Measurements from ENCODE around the gene MGAT5.
A peak's percentile ranks its signal among the peaks of the same experiment; 100 is the strongest.

Gene MGAT5

GRCh38 chr2:134231301-134231964 is 22.4 kb upstream of the MGAT5 start:
- DNase-seq (ENCODE audit: low read depth), result no peak

GRCh38 chr2:134231965-134232340 is 21.9 kb upstream of the MGAT5 start:
- no peak for DNase-seq (ENCODE audit: low read depth)

GRCh38 chr2:134232461-134232860 is 21.4 kb upstream of the MGAT5 start:
- DNase-seq (ENCODE audit: low read depth), result no peak

GRCh38 chr2:134232868-134233727 is 20.8 kb upstream of the MGAT5 start:
- no peak for DNase-seq (ENCODE audit: low read depth)

- DNase-seq (ENCODE audit: low read depth), result no peak
Measured at GRCh38 chr2:134233728-134234136, 20.1 kb upstream of the MGAT5 start.

- no peak for DNase-seq (ENCODE audit: low read depth)
Measured at GRCh38 chr2:134234535-134234934, 19.3 kb upstream of the MGAT5 start.

- DNase-seq (ENCODE audit: low read depth), result no peak
Measured at GRCh38 chr2:134235510-134236144, 18.2 kb upstream of the MGAT5 start.

GRCh38 chr2:134238371-134238770 is 15.5 kb upstream of the MGAT5 start:
- no peak for DNase-seq (ENCODE audit: low read depth)

GRCh38 chr2:134240061-134240460 is 13.8 kb upstream of the MGAT5 start:
- no peak for DNase-seq (ENCODE audit: low read depth)

GRCh38 chr2:134241911-134242310 is 12.0 kb upstream of the MGAT5 start:
- DNase-seq (ENCODE audit: low read depth), result no peak

- no peak for DNase-seq (ENCODE audit: low read depth)
Measured at GRCh38 chr2:134243244-134243643, 10.6 kb upstream of the MGAT5 start.

- DNase-seq (ENCODE audit: low read depth), result no peak
Measured at GRCh38 chr2:134244086-134244485, 9.8 kb upstream of the MGAT5 start.

GRCh38 chr2:134244587-134244986 is 9.3 kb upstream of the MGAT5 start:
- DNase-seq (ENCODE audit: low read depth), result no peak

GRCh38 chr2:134245340-134245984 is 8.4 kb upstream of the MGAT5 start:
- peak; percentile 59 for DNase-seq (ENCODE audit: low read depth)

- DNase-seq (ENCODE audit: low read depth), result no peak
Measured at GRCh38 chr2:134246154-134246874, 7.6 kb upstream of the MGAT5 start.

GRCh38 chr2:134247679-134248078 is 6.2 kb upstream of the MGAT5 start:
- DNase-seq (ENCODE audit: low read depth), result no peak

- no peak for DNase-seq (ENCODE audit: low read depth)
Measured at GRCh38 chr2:134248913-134249312, 5.0 kb upstream of the MGAT5 start.

GRCh38 chr2:134249755-134250154 is 4.1 kb upstream of the MGAT5 start:
- DNase-seq (ENCODE audit: low read depth), result no peak

GRCh38 chr2:134250840-134251461 is 2.9 kb upstream of the MGAT5 start:
- DNase-seq (ENCODE audit: low read depth), result no peak

- DNase-seq (ENCODE audit: low read depth), result peak; percentile 9
Measured at GRCh38 chr2:134252092-134252750, 1.7 kb upstream of the MGAT5 start.

Data from activated T-helper 9 cell treated with anti-CD3 and anti-CD28 coated beads, Interleukin-2, amount 50 U/mL, for 16 hours (primary cell).